Endothelial cell of umbilical vein (primary cell): ENCODE results near the gene UNC5C. TPM values are rescaled to one million over a fixed set of nuclear protein-coding genes. Genes with fewer than 3 reads are reported as not detected.

ENCODE experiments used
- BruUV-seq: library from RNA; stranded (reverse); fragments of 400-500 nt; replicated peaks from 2 replicates; lab custom pipeline; 2021; lab: Mats Ljungman, UMichigan
- CTCF ChIA-PET: fragments of 300-600, 350-600 bp; sonication (Branson Sonifier 250); formaldehyde crosslinking; loops from one replicate; lab custom pipeline; 2021; ENCODE audit warnings: antibody characterized with exemption, inconsistent platforms; lab: Charles Lee
- POLR2A ChIA-PET: fragments of 300-600, 350-600 bp; sonication (Branson Sonifier 250); formaldehyde crosslinking; loops from one replicate; lab custom pipeline; 2021; ENCODE audit warnings: antibody characterized with exemption, inconsistent platforms; lab: Charles Lee
- DNase-seq: peaks from one replicate; pipeline ENCODE4 v3.0.0-alpha.2; 2011; ENCODE audit warnings: low read depth, low spot score
- FAIRE-seq: peaks from 2 replicates; lab custom pipeline; 2011; peaks lifted over from hg19 to GRCh38; lab: Jason Lieb, UNC
- H2AFZ ChIP-seq: 2 replicates; pipeline ENCODE4 v1.6.0; 2012; ENCODE audit warnings: low read depth, low read length, control low read depth, inconsistent platforms
- H3K27ac ChIP-seq: 2 replicates; pipeline ENCODE4 v1.5.1; 2011; ENCODE audit warnings: low read depth, mild to moderate bottlenecking, control low read depth, low read length, moderate library complexity; ENCODE audit not compliant: insufficient read depth
- H3K27me3 ChIP-seq, 2 experiments: 2 replicates each; pipeline versions ENCODE4 v1.6.0 to v1.6.1; 2011; ENCODE audit warnings: low read length in 2 of 2, mixed read lengths in 1 of 2; ENCODE audit not compliant: control insufficient read depth in 2 of 2, insufficient read depth in 2 of 2
- H3K36me3 ChIP-seq, 2 experiments: 2 replicates in 1 of 2; 3 replicates in 1 of 2; pipeline ENCODE4 v1.5.1; 2011; ENCODE audit warnings: low read length in 2 of 2, mild to moderate bottlenecking in 1 of 2, moderate library complexity in 1 of 2; ENCODE audit not compliant: control insufficient read depth in 2 of 2, insufficient read depth in 2 of 2; ENCODE audit errors: extremely low read depth in 1 of 2
- H3K4me1 ChIP-seq: 3 replicates; pipeline ENCODE4 v1.5.1; 2011; ENCODE audit warnings: mild to moderate bottlenecking, low read length; ENCODE audit not compliant: control insufficient read depth, insufficient read depth; ENCODE audit errors: extremely low read depth
- H3K4me2 ChIP-seq: 2 replicates; pipeline ENCODE4 v1.6.1; 2011; ENCODE audit warnings: low read length, control low read depth, mixed read lengths; ENCODE audit not compliant: insufficient read depth
- H3K4me3 ChIP-seq, 3 experiments: fragments of 200-600 bp in 1 of 3; sonication (generic), shearing (Covaris generic) in 1 of 3; replicated peaks in 1 of 3; 2 replicates each; pipeline ENCODE4 v1.5.1; 2011 to 2016; ENCODE audit warnings: control low read depth in 3 of 3, low read length in 3 of 3, mild to moderate bottlenecking in 2 of 3, inconsistent platforms in 1 of 3, low read depth in 1 of 3, moderate library complexity in 1 of 3; ENCODE audit not compliant: insufficient read depth in 1 of 3
- H3K79me2 ChIP-seq: 2 replicates; pipeline ENCODE4 v1.6.0; 2012; ENCODE audit warnings: low read length, inconsistent platforms; ENCODE audit not compliant: control insufficient read depth, insufficient read depth
- H3K9ac ChIP-seq: replicated peaks from 2 replicates; pipeline ENCODE3; 2011; ENCODE audit warnings: low read length, control low read depth; ENCODE audit not compliant: insufficient read depth; ENCODE audit errors: extremely low read depth
- H3K9me1 ChIP-seq: replicated peaks from 3 replicates; pipeline ENCODE4 v1.6.0; 2011; ENCODE audit warnings: mild to moderate bottlenecking, low read length; ENCODE audit not compliant: control insufficient read depth, insufficient read depth; ENCODE audit errors: extremely low read depth
- H3K9me3 ChIP-seq: replicated peaks from 2 replicates; pipeline ENCODE4 v1.5.1; 2012; ENCODE audit warnings: low read length, inconsistent platforms; ENCODE audit not compliant: control insufficient read depth, insufficient read depth
- H4K20me1 ChIP-seq: replicated peaks from 2 replicates; pipeline ENCODE3; 2011; ENCODE audit warnings: mild to moderate bottlenecking, low read length; ENCODE audit not compliant: control insufficient read depth, insufficient read depth; ENCODE audit errors: extremely low read depth
- CTCF ChIP-seq, 2 donors: IDR thresholded peaks; 1 replicate in 1 of 2; 2 replicates in 1 of 2; pipeline ENCODE4 v1.5.1; 2011; ENCODE audit warnings: low read length in 2 of 2, mild to moderate bottlenecking in 2 of 2, moderate library complexity in 2 of 2, control low read depth in 1 of 2, inconsistent platforms in 1 of 2, low read depth in 1 of 2; ENCODE audit not compliant: insufficient read depth in 1 of 2; ENCODE audit errors: extremely low read depth in 1 of 2
- EZH2 ChIP-seq: IDR thresholded peaks from 2 replicates; pipeline ENCODE4 v1.6.1; 2012; ENCODE audit warnings: borderline replicate concordance, low read depth, mild to moderate bottlenecking, moderate library complexity, low read length, inconsistent platforms; ENCODE audit not compliant: severe bottlenecking
- FOS ChIP-seq: IDR thresholded peaks from 2 replicates; pipeline ENCODE4 v1.6.1; 2011; ENCODE audit warnings: mild to moderate bottlenecking, low read length, moderate library complexity, borderline replicate concordance; ENCODE audit not compliant: insufficient read depth
- GATA2 ChIP-seq: IDR thresholded peaks from 2 replicates; pipeline ENCODE4 v1.7.0; 2011; ENCODE audit warnings: low read depth, mild to moderate bottlenecking, moderate library complexity, mixed read lengths, low read length; ENCODE audit not compliant: insufficient read length, insufficient read depth
- JUN ChIP-seq: IDR thresholded peaks from 2 replicates; pipeline ENCODE4 v1.6.1; 2011; ENCODE audit warnings: borderline replicate concordance, low read depth; ENCODE audit not compliant: insufficient read length, insufficient read depth
- MAX ChIP-seq: IDR thresholded peaks from 2 replicates; pipeline ENCODE4 v1.6.1; 2011; ENCODE audit not compliant: insufficient read depth, insufficient read length
- MYC ChIP-seq: IDR thresholded peaks from one replicate; pipeline ENCODE4 v1.6.1; 2011; ENCODE audit warnings: mild to moderate bottlenecking, low read depth, low read length
- POLR2A ChIP-seq: IDR thresholded peaks from 2 replicates; pipeline ENCODE4 v1.6.1; 2012; ENCODE audit warnings: low read depth, mild to moderate bottlenecking, control low read depth, low read length
- POLR2AphosphoS5 ChIP-seq: IDR thresholded peaks from 2 replicates; pipeline ENCODE4 v1.6.1; 2012; ENCODE audit warnings: low read depth, mild to moderate bottlenecking, control low read depth, low read length, moderate library complexity; ENCODE audit not compliant: insufficient read depth
- dilution Hi-C: fragments of 300-500 bp; cut with MboI; formaldehyde crosslinking; loops from one replicate; pipeline ENCODE4 v1.15.0; 2019; ENCODE audit warnings: low sequenced_read_pairs; ENCODE audit not compliant: extremely low pct_ligation_motif_present
- intact Hi-C: fragments of 100-400 bp; cut with micrococcal nuclease; formaldehyde crosslinking; loops from one replicate; pipeline ENCODE4 v1.10.0; 2022
- polyA plus RNA-seq, 4 experiments: library from polyadenylated mRNA; depleted of rRNA in 3 of 4; stranded (reverse) in 3 of 4; unstranded in 1 of 4; fragments of >200 nt; gene quantifications; 2 replicates each; pipeline versions ENCODE4 v1.2.1 to v1.2.3, GENCODE V29; 2011 to 2012; ENCODE audit warnings: missing spikeins in 1 of 4
- total RNA-seq: library from RNA; stranded (reverse); gene quantifications from 2 replicates; pipeline ENCODE4 v1.2.3, GENCODE V29; 2021

The UNC5C gene
- total and polyA plus RNA-seq, 2 donors (not counting 3 experiments of a cell fraction or from before 2014, with no cell fraction given), result 0.44 to 0.53 TPM

GRCh38 chr4:95272036-95272435 is 276.7 kb downstream of the UNC5C start:
- FAIRE-seq (no peak), DNase-seq (peak; percentile 4)
- no peaks in the 10 kb centered on the region for H3K27me3 ChIP-seq
- H2AFZ ChIP-seq, result no peak overlapping the region
- intact Hi-C loops (no loop called here), dilution Hi-C loops (no loop called here)
- TF ChIP-seq FOS, result no peak
- no peak for TF ChIP-seq MYC
- no peak for TF ChIP-seq CTCF (IDR thresholded peaks at IDR 0.05; ENCODE audit: extremely low read depth in 1 of 2, insufficient read depth in 1 of 2, low read depth in 1 of 2, low read length in 2 of 2)
- no peak for TF ChIP-seq EZH2
- no peak for TF ChIP-seq POLR2A
- no peak for TF ChIP-seq MAX
- no peak for TF ChIP-seq GATA2
- TF ChIP-seq JUN, result no peak
- no peak for TF ChIP-seq POLR2AphosphoS5
- H3K36me3 ChIP-seq, result no peaks in the 10 kb centered on the region
- H3K9me3 ChIP-seq, result no peaks in the 10 kb centered on the region
- no peak overlapping the region for H3K27ac ChIP-seq
- no peaks in the 10 kb centered on the region for H3K79me2 ChIP-seq
- CTCF ChIA-PET, result interaction anchor here (0.7 kb wide), 1 partner anchor 55 kb away, joined by 3 read pairs; no protein-coding TSS in a partner anchor
- no peak overlapping the region for H3K4me3 ChIP-seq
- H3K9ac ChIP-seq, result no peak overlapping the region
- H3K9me1 ChIP-seq, result no peaks in the 10 kb centered on the region
- POLR2A ChIA-PET, result no interaction called here
- H3K4me2 ChIP-seq, result no peak overlapping the region
- no peaks in the 10 kb centered on the region for H4K20me1 ChIP-seq
- H3K4me1 ChIP-seq, result peaks cover 19% of the 10 kb centered on the region
- BruUV-seq, result no TSS peak
